Kasumi-1 (cell line): Measurements from ENCODE around the gene ARHGAP23.
A peak's percentile ranks its signal among the peaks of the same experiment; 100 is the strongest.
"Not testable (repeated sequence)": the region's sequence is repeated elsewhere in the genome, so short reads cannot be mapped to it uniquely, and the experiment has no call there.

Experiments
- DNase-seq, 2 experiments: peaks; one replicate each; lab custom pipeline; 2025; lab: John Stamatoyannopoulos, UW

ARHGAP23 gene

DNA sequence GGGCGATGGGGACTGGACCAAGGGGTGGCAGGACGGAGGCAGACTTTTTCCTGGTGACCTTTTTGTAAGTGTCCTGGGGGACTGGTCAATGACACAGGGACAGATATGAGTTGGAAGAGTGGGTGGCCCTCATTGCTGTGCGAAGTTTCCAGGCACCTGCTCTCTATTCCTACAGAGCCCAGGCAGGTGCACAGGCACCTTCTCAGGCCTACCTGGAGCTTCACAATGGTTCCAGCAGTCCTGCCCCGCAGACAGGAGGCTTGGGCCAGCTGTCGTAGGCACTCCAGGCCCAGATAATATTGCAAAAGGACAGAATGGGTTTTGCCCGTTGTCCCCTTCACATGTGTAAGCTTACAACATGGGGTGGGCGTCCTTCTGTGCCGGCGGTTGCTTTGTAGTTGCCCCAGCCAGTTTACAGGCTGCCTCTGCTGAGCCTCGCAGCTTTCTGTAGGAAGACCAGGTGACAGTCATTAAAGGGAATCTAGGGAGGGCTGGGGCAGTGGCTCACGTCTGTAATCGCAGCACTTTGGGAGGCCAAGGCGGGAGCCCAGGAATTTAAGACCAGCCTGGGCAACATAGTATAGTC is 84.3 kb downstream of the ARHGAP23 start:
- no peak for DNase-seq

DNA sequence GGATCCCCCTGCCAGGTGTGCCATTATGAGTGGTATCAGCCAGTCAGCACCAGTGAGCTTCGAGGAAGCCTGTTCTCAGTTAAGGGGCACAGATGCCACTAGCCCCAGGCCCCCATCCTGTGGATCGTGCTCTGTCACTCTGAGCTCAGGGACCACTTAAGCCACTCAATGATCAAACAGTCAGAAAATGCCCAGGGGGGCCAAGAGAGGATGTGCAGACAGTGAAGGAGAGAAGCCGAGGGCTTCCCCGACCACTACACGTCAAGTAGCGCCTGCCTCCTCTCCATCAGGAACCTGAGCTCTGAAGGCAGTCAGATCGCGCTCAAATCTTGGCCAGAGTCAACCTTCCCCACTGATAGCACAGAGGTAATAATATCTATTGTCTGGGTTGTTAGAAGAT is 98.3 kb downstream of the ARHGAP23 start:
- DNase-seq = not testable (repeated sequence)

DNA sequence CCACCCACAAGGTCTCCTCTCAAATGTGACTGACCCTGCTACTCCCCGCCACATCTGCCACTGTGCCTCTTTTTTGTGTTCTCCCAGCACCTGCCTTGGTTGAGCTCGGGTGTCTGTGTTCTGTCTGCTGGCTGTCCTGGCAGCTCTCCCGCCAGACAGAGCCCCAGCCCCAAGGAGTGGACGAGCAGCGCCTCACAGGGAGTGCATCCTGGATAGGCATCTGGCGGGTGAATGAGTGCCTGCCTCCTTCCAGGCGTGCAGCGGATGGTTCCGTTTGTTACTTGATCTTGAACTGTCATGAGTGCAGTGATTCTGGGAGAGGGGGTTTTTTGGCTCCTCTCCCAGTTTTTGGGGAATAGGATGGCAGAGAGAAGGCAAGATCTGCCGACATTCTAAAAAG is 99.9 kb downstream of the ARHGAP23 start:
- not testable (repeated sequence) for DNase-seq

DNA sequence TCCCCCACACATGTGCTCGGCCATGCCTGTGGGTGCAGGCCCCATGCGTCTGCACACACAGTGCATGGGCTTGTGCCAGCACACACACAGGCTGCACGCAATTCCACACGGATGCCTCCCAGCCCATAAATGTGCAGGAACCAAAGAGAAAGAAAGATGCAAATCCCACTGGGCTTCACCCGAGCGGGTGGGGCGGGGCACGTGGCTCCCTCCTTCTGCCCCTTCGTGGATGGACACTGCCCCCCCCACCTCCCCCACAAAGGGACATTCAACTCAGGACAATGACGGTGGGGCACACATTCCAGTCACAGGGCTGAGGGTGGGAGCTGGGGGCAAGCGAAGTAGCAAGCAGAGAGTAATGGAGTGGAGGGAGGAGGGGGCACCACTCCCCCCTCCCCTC is 102.6 kb downstream of the ARHGAP23 start:
- not testable (repeated sequence) for DNase-seq

DNA sequence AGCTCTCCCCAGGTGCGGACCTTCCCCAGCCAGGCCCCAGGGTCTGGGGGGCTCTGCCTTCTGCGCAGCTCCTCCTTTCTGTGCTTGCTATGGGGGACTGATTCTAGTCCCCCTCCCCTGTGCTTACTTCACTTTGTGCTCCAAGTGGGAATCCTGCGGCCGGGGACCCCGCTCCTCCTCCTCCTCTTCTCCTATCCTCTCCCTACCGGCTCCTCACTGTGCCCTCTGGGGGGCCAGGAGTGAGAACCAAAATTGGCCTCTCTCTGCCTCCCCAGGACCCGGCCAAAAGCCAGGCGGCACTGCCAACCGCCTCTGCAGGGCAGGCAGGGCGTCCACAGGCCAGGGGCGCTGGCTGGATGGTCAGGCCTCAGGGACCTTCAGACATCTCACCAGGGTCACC is 103.5 kb downstream of the ARHGAP23 start:
- DNase-seq = not testable (repeated sequence)

DNA sequence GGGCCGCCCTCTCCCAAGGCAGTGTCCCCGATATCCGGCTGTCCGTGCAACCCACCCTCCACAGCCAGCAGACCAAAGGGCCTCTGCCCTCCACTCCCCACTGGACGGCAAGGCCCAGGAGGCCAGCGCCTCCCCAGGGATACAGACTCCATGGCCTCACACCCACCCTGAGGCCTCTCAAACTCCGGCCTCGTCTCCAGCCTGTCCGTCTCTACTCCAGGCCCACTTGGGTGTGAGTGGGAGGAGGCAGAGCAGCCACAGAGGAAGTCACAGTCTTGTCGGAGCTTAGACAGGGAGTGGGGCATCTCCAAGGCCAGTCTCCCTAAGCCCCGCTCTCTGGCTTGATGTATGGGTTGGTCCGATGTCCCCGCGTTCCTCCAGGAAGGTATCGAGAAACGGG is 104.2 kb downstream of the ARHGAP23 start:
- no peak for DNase-seq

DNA sequence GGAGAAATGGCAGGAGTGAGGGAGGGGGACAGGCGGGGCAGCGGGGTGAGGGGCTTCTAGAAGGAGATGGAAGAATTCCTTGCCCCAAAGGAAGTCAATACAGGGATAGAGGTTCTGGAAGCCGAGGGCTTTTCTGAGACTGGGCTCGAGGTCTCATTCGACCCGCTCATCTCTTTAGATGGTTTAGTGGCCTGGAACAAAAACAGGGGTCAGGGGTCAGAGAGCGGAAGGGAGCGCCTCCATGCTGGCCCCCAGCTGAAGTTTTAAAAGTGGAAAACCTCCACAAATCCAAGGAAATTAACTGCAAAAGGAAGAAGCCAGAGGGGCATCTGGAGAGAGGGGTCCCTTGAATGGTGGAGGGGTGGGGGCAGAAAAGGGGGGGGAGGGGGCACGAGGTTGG is 105.0 kb downstream of the ARHGAP23 start:
- DNase-seq = no peak

DNA sequence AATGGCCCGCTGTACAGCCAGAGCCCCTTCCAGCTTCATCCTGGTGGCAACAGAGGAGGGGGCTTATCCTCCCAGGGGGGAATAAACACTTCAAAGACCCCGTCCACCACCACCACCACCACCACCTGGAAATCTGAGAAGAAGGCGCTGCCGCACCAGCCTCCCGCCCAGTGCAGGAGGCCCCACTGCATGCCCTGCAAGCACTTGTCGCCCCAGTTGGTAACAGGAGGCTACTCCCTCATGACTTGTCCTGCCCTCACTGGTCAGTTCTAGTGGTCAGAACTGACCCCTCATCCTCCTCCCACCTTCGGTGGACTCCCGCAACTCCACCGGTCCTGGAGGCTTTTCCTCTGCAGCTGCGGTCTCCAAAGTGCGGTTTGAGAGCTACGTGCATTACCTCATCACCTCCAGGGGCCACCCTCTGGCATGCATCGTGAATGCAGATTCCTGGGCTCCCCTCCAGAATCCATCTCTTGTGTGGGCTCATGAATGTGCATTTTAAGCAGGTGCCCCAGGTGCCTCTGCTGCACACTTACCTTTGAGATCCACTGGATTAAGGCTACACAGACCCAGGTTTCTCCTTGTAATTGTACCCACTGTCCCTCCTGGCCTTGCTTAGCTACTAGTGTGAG is 105.7 kb downstream of the ARHGAP23 start:
- DNase-seq = no peak

DNA sequence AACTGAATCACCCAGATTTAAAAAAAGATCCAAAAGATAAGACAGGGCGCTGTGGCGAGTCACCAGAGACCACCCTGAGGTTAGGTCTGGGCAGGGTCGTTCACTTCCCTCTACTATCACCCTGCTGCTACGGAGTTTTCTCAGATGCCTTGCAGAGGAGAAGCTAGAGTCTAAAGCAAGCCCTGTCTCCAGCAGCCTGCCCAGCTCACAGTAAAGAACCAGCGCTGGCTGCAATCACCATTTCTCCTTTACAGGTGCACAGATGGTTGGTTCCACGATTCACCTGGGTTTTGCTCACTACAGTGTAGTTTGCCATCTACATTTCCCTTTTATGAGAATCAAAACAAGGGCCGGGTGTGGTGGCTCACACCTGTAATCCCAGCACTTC is 106.2 kb downstream of the ARHGAP23 start:
- no peak for DNase-seq

DNA sequence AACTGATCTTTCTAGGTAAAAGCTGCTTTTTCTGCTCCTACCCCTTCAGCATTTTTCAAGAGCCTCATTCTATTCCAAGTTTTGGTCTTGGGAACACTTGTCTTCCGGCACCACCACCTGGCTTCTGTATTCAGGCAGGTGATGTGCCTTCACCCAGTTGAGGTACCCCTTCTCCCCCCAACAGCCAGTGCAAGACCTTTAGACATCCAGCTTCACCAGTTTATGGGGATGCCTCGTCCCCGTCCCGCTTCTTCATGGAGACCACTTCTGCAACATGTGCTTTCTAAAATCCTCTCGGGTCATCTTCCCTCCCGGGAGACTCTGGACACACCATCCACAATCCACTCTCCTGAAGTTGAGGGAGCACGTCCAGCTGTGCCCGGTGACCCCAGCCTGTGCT is 107.6 kb downstream of the ARHGAP23 start:
- DNase-seq = no peak

DNA sequence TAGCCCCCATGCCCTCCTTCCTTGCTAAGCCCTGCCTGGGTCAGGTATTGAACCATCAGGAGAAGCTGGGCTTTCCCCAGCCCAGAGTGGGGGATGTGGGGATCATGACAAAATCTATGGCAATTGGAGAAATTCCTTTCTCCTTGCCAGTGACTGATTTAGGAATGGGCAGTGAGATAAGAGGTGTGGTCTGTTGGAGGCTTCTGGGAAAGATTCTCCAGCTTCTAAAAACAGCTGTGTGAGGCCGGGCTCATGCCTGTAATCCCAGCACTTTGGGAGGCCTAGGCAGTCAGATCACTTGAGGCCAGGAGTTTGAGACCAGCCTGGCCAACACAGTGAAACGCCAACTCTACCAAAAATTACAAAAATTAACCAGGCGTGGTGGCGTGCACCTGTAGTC is 108.4 kb downstream of the ARHGAP23 start:
- DNase-seq = no peak

DNA sequence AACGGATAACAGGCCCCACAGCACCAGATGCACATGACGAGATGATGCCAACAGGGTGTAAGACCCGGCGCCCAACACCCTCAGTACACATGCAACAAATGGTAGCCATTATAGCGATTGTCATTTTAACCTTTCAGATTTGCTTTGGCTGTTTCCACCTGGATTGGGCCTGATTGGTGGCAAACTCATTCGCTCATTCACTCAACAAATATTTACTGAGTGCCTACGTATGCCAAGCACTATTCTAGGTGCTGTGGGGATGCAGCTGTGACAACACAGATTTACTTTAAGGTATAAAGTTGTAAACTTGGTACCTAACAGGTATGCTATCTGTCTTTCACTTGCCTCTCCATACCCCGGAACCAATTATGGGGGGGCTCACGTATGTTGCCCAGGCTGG is 110.6 kb downstream of the ARHGAP23 start:
- no peak for DNase-seq

DNA sequence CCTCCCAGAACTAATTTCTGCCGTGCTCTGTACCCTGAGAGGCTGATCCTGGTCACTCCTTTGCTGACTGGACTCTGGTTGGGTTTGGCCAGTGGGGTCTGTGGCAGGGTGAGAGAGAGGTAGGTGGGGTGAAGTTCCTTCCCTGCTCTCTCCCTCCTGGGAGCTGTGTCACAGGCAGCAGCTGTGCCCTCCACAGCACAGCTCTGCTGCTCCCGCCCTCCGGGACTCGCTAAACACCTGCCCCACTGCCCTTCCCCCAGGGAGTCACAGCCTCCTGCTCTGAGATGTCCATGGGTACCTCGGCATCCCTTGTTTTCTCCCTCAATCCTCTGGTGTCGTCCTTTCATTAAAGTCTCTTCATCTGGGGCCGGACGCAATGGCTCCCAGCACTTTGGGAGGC is 111.1 kb downstream of the ARHGAP23 start:
- no peak for DNase-seq

DNA sequence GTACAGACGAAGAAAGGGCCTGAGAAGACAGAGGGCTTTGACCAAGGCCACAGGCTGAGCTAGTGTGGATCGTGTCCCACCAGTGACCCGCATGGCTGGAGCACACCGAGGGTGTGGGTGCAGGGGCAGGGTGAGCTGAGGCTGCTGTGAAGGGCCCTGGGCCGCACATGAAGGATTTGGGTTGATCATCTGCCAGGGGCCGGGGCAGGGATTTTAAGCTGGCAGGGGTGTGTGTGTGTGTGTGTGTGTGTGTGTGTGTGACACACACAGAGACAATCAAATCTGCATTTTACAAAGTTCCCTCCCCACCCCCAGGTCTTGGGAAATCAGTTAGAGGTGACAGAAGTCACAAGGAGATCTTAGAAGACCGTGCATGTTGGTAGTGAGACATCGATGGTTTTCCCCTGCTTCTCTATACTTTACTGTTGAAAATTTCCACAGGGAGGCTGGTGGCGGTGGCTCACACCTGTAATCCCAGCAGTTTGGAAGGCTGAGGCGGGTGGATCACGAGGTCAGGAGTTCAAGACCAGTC is 112.3 kb downstream of the ARHGAP23 start:
- DNase-seq = no peak

DNA sequence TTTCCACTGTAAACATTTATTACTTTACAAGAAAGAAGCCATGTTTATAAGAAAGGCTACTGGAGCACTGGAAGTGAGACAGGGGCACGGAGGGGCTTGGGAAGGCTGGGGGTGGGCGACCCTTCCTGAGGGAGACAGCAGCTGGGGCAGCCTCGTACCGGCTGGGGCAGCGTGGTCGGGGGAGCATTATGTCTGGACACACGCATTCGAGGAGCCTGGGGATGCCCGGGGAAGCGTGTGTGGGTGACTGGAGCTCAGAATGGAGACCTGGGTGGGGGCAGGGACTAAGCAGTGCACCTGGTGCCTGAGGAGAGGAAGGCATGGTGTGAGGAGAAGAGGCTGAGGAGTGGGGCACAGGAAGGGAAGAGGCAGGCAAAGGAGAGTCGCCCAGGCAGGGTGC is 113.0 kb downstream of the ARHGAP23 start:
- no peak for DNase-seq

DNA sequence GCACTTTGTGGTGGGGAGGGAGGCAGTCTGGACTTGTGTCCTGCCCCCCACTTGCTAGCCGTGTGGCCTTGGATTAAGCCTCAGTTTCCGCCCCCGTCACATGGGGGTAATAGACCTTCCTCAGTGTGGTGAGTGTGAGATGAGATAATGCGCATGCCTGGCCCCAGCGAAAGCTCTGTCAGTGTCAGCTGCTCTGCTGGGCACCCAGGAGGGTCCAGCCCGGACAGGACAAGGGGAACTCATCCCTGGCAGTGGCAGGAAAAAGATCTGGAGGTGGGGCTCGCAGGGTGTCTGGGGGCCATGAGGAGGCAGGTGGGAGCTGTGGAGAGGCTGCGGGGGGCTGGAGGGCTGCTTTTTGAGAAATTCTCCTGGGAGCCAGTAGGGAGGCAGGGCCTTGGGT is 114.0 kb downstream of the ARHGAP23 start:
- DNase-seq = no peak

DNA sequence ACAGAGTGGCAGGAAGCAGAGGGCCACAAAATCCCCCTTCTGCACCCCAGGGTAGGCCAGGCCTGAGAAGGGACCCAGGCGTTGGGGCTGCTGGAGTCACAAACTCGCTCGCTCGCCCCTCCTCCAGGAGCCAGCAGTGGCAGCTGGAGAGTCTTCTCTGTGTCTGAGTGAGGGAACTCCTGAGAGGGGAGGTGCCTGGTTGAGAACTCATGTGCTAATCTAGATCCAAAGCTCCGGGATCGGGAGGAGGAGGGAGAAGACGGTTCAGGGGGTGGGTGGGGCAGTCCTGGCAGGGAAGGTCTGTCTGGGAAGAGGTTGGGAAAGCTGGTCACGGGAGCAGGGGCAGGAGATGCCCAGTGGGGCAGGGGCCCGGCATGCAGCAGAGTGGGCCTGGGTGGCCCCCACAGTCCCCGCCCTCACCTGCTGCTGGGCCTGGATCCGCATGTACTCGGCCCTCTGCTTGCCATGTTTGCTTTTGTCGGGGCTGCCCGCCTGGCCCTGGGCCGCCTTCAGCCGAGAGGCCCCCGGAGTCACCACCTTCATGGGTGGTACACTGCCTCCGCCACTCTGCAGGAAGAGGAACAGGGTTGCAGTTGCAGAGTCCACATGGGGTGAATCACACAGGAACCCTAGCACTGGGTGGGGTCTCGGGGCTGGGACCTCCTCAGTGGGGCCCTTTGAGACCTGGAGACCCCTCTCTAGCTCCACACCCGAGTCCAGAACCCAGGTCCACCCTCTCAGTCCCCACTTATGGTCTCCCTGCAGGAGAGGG is 115.3 kb downstream of the ARHGAP23 start:
- no peak for DNase-seq

DNA sequence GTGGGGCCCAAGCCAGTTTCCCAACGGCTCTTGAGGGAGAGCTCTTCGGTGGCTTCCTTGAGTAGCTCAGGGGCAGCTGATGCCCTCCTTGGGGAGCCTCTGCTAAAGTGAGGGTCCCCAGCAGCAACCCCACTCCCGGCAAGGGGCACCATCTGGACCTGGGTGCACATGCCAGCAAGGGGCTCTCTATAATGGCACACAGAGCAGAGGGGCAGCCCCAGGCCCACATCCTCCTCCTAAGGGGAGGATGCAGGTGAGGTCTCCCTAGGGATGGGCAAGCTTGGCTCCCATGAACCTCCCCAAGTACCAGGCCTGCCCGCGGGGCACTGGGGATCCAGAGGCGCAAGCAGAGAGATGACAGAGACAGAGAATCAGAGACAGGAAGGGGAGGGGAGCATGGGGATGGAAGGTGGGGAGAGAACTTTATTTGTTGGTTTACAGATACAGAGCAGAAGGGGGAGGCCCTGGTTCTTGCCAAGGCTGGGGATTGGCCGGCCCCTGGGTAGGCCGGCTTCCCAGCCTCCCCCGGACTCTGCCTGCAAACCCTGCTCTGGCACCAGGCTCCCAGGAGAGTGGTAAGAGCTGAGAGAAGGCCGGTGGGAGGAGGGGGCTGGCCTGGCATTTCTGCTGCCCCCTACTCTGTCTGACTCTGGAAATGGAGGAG is 116.0 kb downstream of the ARHGAP23 start:
- no peak for DNase-seq

DNA sequence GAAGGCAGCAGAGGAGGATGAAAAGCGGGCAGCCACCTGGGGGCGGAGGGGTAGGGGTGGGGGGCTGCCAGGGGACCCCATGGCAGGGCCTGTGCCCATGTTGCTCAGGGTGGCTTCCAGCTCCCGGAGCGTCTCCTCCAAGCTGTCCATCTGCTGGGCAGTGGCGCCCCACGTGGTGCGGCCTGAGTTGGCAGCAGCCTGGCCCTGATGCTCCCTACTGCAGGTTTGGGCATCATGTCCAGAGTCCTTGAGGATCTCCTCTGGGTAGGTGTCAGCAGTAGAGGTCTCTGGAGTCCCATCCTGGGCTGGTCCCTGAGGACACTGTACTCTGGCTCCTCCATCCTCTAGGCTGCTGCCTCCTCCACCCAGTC is 116.6 kb downstream of the ARHGAP23 start:
- no peak for DNase-seq

DNA sequence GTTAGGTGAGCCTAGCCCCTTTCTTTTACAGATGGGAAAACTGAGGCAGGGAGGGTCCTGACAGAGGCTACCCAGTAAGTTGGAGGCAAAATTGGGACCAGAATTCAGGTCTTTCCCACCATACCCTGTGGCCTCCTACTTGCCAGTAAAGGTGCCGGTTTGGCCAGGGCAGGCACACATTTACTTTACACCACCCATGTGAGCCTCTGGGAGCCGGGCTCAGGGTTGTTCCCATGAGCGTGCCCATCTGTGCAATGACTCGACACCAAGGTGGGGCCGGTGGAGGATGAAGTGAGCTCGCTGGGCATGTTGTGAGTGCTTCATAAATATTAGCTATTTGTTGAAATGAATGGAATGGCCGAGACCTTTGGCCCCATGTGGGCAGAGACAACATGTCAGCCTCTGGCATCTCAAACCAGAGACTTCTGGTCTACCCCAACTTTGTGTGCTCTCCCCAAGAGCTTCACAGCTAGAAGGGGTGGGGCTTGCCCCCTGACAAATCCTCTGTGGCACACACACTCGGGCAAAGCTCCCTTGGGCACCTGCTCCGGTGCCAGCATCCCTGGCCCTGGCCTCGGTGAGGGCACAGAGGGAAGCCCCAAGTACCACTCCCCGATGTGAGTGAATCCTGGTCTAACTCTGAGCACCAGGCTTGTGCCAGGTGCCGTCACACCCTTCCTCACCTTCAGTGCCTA is 117.4 kb downstream of the ARHGAP23 start:
- no peak for DNase-seq

DNA sequence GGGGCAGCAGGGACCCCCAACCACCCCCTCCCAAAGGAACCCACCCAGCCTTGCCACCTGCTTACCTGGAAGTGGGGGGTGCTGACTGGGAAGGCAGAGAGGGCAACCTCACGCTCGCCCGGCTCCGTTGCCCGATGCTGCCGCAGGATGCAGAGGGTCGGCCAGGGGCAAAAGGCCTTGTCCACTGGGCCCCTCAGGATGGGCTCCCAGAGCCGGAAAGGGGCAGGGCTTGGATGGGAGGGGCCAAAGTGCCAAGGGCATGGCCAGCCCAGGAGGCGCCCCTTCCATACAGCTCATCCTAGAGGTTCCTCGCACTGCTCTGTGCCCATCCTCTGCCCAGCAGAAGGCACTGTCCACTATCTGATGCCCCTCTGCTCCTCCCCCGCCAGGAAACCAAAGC is 118.1 kb downstream of the ARHGAP23 start:
- no peak for DNase-seq

DNA sequence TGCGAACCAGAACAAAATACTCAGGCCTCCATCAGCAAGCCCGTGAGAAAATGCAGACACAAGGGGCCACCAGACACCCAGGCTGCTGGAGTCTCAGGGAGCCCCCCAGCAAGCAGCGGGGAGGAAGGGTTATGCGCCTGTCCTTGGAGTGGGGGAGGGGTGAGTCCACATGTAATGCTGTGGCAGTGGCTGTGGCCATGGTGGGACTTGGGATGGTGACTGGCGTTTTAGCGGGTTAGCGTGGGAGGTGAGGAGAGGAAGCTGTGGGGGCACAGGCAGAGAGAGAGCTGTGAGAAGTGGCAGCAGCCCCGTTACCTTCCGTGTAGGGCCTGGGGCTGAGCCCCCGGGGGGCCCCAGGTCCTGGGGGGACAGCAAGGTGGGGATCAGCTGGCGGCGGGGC is 119.2 kb downstream of the ARHGAP23 start:
- DNase-seq = peak in 1 of 2 experiments; percentile 10
